RCC 7860 (cell line): ENCODE measurements around the gene ISL1.

ENCODE experiments used
- DNase-seq: peaks from one replicate; pipeline ENCODE4 v3.0.0-alpha.2; 2015; ENCODE audit warnings: low spot score
- FAIRE-seq: peaks from 2 replicates; lab custom pipeline; 2012; peaks lifted over from hg19 to GRCh38; lab: Jason Lieb, UNC

ISL1 gene

DNA sequence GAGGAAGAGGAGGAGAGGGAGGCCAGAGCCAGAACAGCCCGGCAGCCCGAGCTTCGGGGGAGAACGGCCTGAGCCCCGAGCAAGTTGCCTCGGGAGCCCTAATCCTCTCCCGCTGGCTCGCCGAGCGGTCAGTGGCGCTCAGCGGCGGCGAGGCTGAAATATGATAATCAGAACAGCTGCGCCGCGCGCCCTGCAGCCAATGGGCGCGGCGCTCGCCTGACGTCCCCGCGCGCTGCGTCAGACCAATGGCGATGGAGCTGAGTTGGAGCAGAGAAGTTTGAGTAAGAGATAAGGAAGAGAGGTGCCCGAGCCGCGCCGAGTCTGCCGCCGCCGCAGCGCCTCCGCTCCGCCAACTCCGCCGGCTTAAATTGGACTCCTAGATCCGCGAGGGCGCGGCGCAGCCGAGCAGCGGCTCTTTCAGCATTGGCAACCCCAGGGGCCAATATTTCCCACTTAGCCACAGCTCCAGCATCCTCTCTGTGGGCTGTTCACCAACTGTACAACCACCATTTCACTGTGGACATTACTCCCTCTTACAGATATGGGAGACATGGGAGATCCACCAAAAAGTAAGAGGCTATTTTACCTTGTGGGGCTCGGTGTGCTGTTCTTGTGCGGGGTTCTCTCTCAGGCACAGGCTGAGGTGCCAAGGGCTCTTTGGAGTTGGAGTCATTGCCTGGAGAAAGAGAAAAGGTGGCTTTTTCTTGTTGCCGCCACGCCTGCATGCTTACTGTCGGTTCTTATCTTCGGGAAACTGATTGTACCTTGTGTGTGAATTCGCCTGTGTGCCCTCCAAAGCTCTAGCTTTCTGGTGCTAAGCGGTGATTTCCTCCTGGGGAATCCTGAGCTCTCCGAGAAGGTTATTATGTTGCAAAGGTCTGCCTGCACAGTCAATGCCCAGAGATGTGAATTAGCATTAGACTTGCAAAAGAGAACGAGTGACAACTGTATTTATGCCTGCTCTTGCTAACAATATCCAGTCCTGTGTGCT lies at the start of gene ISL1:
Gene ISL1, plus strand, starts transcription at position 318 of the 991 bp plus-strand sequence. Its CDS starts 224 bp downstream, at position 542.
- no peak for FAIRE-seq
- no peak for DNase-seq

DNA sequence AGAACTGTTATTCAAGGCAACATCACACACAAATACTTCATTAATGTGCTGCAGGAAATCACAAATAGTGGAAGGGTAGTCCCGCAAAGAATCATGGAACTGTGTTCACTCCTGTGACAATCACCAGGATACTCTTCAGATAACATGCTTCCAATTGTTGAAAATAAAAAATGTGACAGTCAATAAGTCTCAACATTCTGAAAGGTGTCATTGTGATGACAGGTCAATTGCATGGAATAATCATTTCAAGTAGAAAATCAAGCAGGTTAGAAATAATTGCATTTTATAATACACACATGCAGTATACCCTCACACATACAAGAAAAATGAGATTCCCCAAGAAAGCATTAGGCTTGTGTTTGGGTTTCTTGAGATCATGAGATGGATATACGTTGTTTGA lies 46.4 kb upstream of the ISL1 start:
- no peak for FAIRE-seq
- no peak for DNase-seq

DNA sequence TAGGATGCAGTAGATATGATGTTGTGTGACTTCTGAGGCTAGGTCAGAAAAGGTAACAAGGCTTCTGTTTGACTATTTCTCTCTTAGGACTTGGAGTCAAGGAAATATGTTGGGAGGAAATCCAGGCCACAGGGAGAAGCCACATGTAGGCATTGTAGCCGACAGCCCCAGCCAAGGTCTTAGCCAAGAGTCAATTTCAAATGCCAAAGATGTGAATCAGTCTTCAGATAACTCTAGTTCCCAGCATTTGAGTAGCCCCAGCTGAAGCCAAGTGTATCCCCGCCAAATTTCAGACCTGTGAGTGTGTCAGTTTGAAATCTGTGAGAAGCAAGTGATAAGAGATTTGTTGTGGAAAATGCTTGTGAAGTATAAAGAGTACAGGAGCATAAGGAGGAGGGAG lies 38.1 kb upstream of the ISL1 start:
- FAIRE-seq, result peak; percentile 64
- peak; percentile 73 for DNase-seq

DNA sequence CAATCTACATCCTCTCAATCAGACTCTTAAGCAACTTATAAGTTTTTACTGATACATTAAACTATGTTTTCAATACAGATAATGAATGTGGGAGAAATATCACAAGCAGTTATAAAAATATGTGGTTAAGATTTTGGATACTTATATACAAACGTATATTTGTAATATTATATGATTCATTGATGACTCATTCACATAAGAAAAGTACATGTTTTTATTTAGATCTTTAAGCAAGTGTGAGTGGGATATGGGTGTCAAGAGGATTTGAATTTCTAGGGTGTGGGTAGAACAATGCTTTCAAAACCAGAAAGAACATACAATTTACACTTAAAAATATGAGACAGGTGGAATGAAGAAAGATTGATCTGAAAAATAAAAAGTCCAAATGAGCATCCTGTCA lies 36.1 kb upstream of the ISL1 start:
- DNase-seq, result no peak

DNA sequence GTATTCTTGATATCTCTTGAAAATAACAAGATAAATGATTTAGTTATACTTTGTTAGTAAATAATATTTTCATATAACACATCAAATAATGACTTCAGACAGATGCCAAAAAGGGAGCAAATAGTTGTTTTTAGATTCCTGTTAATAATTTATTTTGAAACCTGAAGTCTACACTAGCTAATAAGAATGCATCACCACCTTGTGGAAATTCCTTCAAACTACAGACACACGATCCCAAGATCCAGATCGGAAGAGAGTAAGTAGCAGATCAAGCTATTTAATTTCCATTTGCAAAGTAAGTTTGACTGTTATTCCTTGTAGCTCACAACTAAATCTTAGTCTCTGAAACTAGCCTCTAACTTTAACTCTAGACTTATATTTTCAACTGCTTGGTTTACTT lies 35.5 kb upstream of the ISL1 start:
- no peak for FAIRE-seq

More for the DNA sequence above, 36.1 kb upstream of the ISL1 start:
- FAIRE-seq, result no peak

DNA sequence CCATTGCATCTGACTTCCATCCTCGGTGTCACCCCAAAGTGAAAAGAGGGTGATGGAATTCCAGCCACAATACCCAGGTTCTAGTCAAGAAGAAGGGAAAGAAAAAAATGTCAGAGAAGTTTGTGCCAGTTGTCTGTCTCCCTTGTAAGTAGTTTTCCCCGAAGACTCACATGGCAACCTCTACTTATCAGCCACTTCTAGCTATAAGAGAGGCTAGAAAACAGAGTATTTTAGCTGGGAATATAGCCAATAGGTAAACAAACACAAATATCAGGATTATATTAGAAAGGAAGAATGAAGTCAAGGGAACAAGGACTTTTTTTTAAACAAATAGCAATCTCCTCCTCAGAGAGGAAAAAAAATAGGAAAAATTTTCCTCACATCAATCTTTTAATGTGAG lies 12.2 kb upstream of the ISL1 start:
- FAIRE-seq, result no peak
- no peak for DNase-seq

More for the DNA sequence above, 35.5 kb upstream of the ISL1 start:
- DNase-seq, result no peak

DNA sequence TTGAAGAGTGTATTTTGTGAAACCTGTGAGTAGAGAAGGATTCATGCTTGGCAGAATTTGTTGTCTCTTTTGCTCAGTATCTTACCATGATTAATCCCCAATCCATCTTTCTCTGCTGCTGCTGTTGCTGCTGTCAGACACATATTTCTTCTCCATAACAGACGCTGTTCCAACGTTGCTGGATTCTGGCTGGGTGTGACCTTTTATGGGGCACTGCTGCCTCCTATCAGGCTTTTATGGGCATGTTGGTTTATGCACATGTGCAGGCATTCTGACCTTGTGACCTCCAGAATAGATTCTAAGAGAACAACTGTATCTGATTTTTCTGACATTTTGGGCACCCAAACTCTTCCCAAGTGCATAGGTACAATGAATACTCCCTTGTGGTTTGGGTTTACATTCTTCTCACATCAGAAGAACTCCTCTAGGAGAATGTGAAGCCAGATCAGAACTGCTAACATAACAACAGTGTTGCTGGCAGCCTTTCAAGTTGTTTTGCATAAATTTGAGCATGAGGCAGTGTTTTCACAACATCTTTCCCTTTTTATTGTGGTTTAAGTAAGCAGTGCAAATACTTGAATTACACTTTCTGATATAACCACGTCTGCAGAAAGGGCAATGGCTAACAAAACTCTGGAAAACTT lies 9.2 kb upstream of the ISL1 start:
- FAIRE-seq (no peak), DNase-seq (no peak)

DNA sequence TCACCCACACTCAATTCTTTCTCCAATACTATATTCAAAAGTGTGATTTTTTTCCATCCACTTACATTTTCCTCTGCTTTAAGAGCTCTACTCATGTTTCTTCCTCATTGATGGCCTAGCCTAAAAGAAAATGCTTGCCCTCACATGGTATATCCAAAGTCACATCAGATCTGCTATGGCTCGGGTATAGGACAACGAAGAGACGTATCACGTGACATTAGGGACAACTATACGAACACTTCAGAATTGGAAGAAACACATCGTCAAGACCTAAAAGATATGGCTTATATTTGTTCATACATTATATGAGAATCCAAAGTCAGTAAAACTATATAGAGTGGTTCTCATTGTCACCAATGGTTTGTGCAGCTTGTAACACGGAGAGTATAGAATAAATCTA lies 8.2 kb upstream of the ISL1 start:
- no peak for DNase-seq
- FAIRE-seq, result no peak

DNA sequence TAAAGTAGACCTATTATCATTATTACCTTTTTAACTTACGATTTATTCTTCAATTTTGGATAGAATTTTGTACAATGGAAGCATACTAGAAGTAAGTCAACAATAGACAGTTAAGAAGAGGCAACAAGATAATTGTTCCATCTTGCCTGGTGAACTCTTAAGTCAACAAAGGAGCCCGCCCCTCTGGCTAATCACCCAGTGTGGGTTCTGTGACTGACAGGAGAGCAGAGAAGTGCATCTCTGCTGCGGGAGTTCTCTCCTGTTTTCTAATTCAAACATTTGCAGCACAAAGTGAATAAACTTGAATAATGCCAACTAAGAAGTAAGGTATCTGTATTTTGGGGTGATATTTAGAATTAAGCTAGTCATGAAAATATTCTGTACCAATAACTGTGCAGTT lies 6.7 kb upstream of the ISL1 start:
- no peak for DNase-seq
- FAIRE-seq, result no peak

DNA sequence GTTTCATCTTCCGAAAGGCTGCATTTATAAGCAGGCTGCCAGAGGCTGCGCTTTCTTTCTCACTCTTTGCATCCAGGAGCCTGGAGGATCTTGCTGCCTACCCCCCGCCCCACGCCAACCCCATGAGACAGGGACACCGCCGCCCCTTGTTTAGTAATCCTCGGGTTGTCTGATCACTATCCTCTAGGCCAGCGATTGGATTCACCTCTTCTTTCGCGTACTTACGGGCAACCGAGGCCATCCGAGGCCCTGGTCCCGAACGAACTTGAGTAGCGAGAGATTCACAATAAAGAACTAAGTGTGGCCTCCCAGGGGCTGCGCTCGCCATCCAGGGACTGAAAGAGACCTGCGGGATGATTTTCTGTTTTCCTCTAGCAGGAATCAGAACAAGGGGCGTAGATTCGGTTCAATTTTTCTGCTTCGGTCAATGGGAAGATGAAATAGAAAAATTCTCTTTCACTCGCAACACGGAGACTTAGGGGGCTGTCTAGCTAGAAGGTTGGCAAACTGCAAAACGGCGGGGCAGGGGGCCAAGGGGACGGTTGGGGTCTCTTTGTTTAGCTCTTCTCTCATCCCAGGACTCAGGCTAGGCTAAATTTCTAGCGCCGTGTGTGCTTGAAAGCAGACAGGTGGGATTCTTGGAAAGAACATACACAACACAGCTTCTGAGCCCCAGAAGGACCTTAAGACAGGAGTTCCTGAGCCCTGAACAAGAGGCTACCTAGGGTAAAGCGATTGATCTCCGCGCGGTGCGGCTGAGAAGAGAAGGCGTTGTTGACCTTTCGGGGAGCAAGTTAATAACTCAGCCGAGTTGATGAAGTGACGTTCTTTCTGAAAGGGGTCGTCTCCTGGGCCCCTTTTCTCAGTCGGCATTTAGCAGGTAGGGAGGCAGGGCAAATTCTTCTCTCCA lies 5.8 kb upstream of the ISL1 start:
- DNase-seq (no peak), FAIRE-seq (no peak)

DNA sequence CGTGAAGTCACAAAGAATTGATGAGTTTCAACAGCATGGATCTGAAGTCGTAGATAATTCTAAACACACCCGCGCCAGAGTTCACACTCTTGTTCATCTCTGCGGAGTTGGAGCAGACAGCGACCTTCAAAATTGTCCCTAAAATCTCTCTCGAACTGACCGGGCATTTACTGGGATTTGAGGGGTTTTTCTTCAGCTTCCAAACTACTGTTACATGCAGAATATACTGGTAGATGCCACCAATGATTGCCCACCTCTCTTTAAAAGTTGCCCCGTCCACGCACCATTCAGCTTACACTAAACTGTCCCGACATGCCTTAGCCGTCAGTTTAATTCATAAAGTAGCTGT lies 5.2 kb upstream of the ISL1 start:
- no peak for DNase-seq
- FAIRE-seq, result no peak

DNA sequence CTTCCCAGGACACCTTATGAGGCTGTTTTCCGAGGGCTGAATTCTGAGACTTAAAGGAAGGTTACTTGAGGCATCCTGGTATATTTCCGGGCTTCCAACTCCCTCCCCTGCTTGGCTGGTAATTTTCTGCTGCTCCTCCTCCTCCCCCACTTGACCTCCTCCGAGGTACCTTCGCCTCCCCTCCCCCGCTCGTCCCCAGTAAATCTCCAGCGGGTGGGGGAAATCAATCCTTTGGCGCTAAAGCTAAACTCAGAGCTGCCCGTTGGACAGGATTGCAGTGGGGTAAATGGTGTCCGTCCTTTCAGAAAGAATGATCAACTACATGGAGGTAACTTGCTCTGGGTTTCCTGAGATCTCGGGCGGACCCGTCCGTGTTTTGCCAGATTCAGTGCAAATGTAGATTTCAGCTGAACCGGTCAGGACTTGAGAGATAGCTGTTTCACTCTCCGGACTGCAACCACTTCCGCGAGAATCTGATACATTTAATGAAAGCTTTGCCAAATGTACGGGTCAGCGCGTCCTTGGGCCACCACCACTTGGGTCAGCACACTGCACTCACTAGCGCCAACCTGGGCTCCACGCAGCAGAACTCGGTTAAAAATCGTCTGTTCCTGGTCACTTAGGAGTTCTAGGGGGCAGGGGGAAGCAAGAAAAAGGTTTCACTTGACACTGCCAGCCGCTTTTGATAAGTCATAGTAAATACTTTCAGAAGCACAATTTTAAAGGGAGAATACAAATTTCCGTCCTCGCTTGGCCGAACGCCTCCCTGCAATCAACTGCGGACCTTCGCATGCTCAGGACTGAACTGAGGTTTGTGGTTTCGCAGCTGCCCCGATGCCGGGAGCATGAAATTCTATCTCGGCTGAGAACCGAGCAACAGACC lies 4.6 kb upstream of the ISL1 start:
- FAIRE-seq (peak; percentile 65), DNase-seq (peak; percentile 50)

DNA sequence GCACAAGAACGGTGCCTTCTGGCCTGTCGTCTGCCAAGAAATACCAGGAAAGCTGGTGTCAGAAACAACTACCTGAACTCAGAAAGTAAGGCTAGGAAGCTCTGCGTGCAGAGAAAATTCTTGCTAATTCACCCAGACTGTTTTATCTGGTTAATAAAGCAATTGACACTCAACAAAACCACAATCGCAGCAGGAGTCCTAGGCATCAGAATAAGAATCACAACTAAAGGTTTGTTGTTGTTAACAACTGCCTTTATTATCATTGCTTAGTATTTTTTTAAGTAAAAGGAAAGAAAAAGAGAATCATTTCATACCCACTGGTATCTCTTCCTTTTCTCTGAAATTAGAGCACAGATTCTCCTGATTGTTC lies 3.9 kb upstream of the ISL1 start:
- no peak for FAIRE-seq
- DNase-seq, result no peak

DNA sequence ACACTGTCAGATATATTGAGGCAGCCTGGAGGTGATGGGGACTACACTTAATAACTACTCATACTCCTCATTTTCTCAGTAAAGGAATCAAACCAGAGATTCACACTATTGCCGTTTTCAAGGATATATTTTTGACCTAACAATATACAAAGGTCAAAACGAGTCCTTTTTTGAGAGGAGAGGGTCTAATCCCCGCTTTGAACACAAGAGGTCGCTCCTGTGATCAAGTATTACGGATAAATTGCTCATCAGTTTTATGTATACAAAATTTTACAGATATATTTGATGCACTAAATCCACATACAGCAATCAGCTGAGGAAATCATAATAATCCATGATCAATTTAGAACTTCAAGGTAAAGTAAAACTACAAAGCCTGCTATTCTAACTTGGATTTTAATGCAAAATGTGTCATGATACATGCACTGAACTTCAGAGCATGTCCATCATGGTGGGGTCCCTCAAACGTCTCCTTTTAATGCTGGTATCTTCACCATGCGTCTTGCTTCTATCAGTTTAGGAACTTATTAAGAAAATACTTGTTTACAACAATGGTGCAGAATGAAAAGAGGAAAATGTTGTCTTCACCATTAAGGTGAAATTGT lies 2.5 kb upstream of the ISL1 start:
- FAIRE-seq, result no peak
- no peak for DNase-seq

DNA sequence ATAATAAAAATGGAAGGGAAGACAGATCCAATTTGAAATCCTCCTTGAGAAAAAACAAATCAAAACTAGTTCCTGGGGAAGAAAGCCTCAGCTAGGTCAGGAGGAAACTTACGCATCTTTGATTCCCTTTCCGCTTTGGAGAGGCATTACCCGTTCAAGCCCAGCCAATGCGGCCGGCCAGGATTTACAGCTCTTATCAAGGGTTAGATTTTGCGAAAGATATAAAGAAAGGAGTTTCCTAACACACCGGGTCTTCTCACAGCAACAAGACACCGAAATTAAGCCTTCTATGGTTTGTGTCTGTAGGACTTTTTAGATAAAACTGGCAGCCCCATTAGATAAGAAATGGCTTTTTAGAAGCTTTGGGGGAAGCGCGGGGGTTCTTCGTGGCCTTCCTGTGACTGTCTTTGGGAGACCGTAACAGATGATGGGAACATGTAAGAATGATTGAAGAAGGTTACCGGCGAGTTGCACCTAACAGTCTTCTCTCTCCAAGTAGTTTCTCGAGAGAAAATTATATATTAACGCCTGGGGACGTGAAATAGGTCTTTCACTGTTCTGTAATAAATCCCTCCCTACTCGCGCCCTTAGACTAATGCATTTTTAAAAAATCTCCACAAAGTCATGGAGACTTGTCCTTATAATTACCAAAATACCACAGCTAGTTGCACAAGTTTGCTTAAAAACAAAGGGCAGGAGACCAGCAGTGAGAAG lies 1.3 kb upstream of the ISL1 start:
- DNase-seq (no peak), FAIRE-seq (no peak)

DNA sequence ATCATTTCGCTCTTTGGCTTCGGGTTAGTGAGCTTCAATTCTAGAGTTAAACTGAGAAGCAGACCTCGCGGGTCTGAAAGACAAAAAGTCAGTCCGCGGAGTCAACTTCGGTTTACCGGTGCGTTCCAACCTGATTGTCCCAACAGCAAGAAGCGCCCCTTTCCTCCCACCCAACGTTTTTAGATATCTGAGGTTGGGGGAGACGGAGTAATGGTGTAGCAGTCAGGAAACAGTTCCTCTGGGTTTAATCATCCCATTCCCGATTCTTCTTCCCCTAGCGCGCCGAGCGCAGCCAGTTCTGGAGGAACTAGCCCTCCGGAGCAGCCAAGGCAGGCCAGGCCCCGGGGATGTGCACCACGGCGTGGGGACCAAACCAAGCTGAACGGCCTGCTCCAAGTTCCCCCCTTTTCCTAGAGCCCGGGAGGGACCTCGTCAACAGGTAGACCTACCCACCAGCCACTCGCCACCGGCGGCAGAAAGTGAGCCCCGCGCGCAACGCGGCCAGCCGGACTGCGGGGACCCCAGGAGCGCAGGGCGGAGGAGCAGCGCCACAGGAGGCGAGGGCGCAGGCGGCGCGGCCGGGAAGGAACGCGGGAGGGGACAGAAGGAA lies 622 bp upstream of the ISL1 start:
- FAIRE-seq (no peak), DNase-seq (no peak)

DNA sequence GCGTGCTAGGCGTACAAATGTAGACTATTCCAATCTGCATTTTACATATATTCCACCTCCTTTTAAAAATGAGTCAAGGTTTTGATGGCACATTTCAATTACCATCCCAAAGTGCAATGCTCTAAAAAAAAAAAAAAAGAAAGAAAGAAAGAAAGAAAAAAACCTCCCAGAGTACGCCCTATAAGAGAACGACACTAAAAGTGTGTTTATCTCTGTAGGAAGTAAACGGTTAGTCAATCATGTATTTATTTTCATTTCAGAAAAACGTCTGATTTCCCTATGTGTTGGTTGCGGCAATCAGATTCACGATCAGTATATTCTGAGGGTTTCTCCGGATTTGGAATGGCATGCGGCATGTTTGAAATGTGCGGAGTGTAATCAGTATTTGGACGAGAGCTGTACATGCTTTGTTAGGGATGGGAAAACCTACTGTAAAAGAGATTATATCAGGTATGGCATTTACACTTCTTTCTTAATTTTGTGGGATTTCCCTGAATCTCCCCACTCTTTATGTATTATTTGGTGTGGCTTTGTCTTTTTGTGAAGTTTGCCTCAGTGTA lies 1.1 kb downstream of the ISL1 start:
- DNase-seq, result no peak
- no peak for FAIRE-seq

DNA sequence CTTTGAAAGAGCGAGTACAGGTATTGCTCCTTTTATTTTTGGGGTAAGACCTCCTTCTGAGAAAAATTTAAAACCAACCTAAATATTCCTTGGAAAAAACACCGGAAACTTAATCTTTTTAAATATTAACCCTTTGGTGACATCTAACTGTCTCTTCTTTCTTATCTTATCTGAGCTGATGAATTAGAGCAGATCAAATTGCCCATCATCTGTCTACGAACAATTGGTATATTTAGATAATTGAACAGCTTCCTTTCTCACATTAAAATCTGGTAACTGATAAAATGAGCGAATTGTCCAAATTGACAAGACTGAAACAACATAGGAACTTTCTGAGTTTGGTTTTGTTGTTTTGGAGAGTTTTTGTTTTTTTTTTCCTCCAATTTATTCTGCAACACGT lies 2.0 kb downstream of the ISL1 start:
- DNase-seq (no peak), FAIRE-seq (no peak)
